Measurements from ENCODE around the gene ZNF311. TPM values are rescaled to one million over a fixed set of nuclear protein-coding genes. Genes with fewer than 3 reads are reported as not detected.

ZNF311 gene
- total RNA-seq, 1 experiment from 2014 or later: 0.57 TPM

DNA sequence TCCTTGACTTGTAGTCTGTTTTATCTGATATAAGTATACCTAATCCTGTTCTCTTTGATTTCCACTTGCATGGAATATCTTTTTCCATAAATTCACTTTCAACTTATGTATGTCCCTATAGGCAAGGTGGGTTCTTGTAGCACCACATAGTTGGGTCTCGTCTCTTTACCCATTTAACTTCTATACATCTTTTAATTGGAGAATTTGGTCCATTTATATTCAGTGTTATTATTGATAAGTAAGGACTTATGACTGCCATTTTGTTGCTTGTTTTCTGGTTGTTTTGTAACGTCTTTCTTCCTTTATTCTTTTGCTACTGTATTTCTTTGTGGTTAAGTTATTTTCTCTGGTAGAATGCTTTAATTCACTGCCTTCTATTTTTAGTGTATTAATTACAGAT is 14.5 kb upstream of the ZNF311 start:
- Histone ChIP-seq H3K9me3 (ENCODE audit: control insufficient read depth, low read depth, low read length) (no peaks in the 10 kb centered on the region), H2AK5ac (ENCODE audit: insufficient read length, low read length) (no peak overlapping the region), H4K8ac (replicated peaks; ENCODE audit: insufficient read length, low read depth, low read length) (no peak overlapping the region), H3K18ac (ENCODE audit: insufficient read length, low read depth, low read length) (no peak overlapping the region), H4K91ac (ENCODE audit: insufficient read length, low read depth, low read length) (no peak overlapping the region), H3K79me2 (ENCODE audit: insufficient read depth, low read length) (no peaks in the 10 kb centered on the region), H3K4me2 (ENCODE audit: insufficient read depth, insufficient read length, low read length) (no peak overlapping the region), H3K14ac (ENCODE audit: insufficient read depth, low read length) (no peak overlapping the region), H4K5ac (ENCODE audit: insufficient read length, low read depth, low read length) (no peak overlapping the region), H3K79me1 (ENCODE audit: insufficient read depth, low read depth, low read length, poor library complexity, severe bottlenecking) (no peaks in the 10 kb centered on the region), H3K23ac (ENCODE audit: insufficient read length, low read depth, low read length) (no peak overlapping the region), H3K23me2 (ENCODE audit: insufficient read length, low read depth, low read length, poor library complexity, severe bottlenecking) (peaks cover 9% of the 10 kb centered on the region), H4K20me1 (ENCODE audit: control insufficient read depth, insufficient read depth, insufficient read length) (no peaks in the 10 kb centered on the region), H2BK5ac (ENCODE audit: insufficient read length, low read length) (no peak overlapping the region), H3K9ac (ENCODE audit: extremely low read depth, insufficient read length, low read length) (no peak overlapping the region), H3K27me3 (ENCODE audit: insufficient read depth, low read length) (no peaks in the 10 kb centered on the region), H3K4ac (ENCODE audit: low read depth, low read length) (no peak overlapping the region), H3K56ac (ENCODE audit: insufficient read length, low read depth, low read length) (no peak overlapping the region), H2BK15ac (ENCODE audit: low read depth, low read length) (no peak overlapping the region), H2BK12ac (ENCODE audit: insufficient read length, low read depth, low read length) (no peak overlapping the region), H2AFZ (ENCODE audit: low read length) (no peak overlapping the region), H3K4me1 (ENCODE audit: insufficient read depth, low read length) (no peaks in the 10 kb centered on the region; the same call in 1 of the 2 replicates), H3K27ac (ENCODE audit: insufficient read length, low read depth, low read length) (no peak overlapping the region), H2BK20ac (ENCODE audit: low read depth, low read length, poor library complexity, severe bottlenecking) (no peak overlapping the region), H2BK120ac (ENCODE audit: low read depth, low read length, poor library complexity, severe bottlenecking) (no peak overlapping the region), H3T11ph (ENCODE audit: low read length) (no peak overlapping the region)
- H3K27me3 Mint-ChIP-seq (ENCODE audit: low read depth): peaks cover 18% of the 10 kb centered on the region
- peaks cover 0 to 5% of the 10 kb centered on the region in 2 experiments; a peak in 2 of 4 replicates for H3K4me1 Mint-ChIP-seq
- TF ChIP-seq, protein P1, sequence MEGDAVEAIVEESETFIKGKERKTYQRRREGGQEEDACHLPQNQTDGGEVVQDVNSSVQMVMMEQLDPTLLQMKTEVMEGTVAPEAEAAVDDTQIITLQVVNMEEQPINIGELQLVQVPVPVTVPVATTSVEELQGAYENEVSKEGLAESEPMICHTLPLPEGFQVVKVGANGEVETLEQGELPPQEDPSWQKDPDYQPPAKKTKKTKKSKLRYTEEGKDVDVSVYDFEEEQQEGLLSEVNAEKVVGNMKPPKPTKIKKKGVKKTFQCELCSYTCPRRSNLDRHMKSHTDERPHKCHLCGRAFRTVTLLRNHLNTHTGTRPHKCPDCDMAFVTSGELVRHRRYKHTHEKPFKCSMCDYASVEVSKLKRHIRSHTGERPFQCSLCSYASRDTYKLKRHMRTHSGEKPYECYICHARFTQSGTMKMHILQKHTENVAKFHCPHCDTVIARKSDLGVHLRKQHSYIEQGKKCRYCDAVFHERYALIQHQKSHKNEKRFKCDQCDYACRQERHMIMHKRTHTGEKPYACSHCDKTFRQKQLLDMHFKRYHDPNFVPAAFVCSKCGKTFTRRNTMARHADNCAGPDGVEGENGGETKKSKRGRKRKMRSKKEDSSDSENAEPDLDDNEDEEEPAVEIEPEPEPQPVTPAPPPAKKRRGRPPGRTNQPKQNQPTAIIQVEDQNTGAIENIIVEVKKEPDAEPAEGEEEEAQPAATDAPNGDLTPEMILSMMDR (conservative IDR thresholded peaks at IDR 0.05): no peak
- H3K36me3 Mint-ChIP-seq (ENCODE audit: insufficient read depth in 1 of 3, low read depth in 3 of 3): peaks cover 4% of the 10 kb centered on the region in 3 experiments; a peak in 2 of 7 replicates
- no peak for DNase-seq
- H3K9me3 Mint-ChIP-seq: peaks cover 4 to 6% of the 10 kb centered on the region in 2 experiments; a peak in 4 of 5 replicates
- no CpG with 5 or more reads among the region's 2 CpGs for WGBS (ENCODE audit: extremely low coverage, insufficient read length, low lambda C conversion rate)
- H3K4me3 Mint-ChIP-seq: no peak overlapping the region
- H3K27ac Mint-ChIP-seq: no peak overlapping the region

Data from H9 (cell line).